Nucleus accumbens (tissue), 56 donors: Measurements from ENCODE around the gene PLEKHA6.
"Not testable (repeated sequence)": the region's sequence is repeated elsewhere in the genome, so short reads cannot be mapped to it uniquely, and the experiment has no call there.

Experiments used
- DNase-seq, 56 donors: peaks; one replicate each; lab custom pipeline; 2025; lab: John Stamatoyannopoulos, UW

The PLEKHA6 gene

GRCh38 chr1:204254031-204254661 is 105.6 kb downstream of the PLEKHA6 start:
- DNase-seq: no peak

GRCh38 chr1:204251926-204252689 is 107.6 kb downstream of the PLEKHA6 start:
- no peak for DNase-seq

- DNase-seq: no peak
These were observed 108.4 kb downstream of the PLEKHA6 start for GRCh38 chr1:204251286-204251685.

GRCh38 chr1:204250428-204251030 is 109.2 kb downstream of the PLEKHA6 start:
- no peak for DNase-seq

GRCh38 chr1:204249736-204250427 is 109.8 kb downstream of the PLEKHA6 start:
- DNase-seq: peak in 4 of 56 donors; percentile 26 to 44 (median 34)

GRCh38 chr1:204248954-204249353 is 110.8 kb downstream of the PLEKHA6 start:
- no peak for DNase-seq

GRCh38 chr1:204246876-204247275 is 112.9 kb downstream of the PLEKHA6 start:
- no peak for DNase-seq

GRCh38 chr1:204242920-204243319 is 116.8 kb downstream of the PLEKHA6 start:
- no peak for DNase-seq

- DNase-seq: no peak
These were observed 117.8 kb downstream of the PLEKHA6 start for GRCh38 chr1:204241914-204242313.

- no peak for DNase-seq
These were observed 118.7 kb downstream of the PLEKHA6 start for GRCh38 chr1:204241050-204241449.

- DNase-seq: no peak
These were observed 119.5 kb downstream of the PLEKHA6 start for GRCh38 chr1:204240233-204240632.

GRCh38 chr1:204239401-204239800 is 120.3 kb downstream of the PLEKHA6 start:
- DNase-seq: not testable (repeated sequence)

- not testable (repeated sequence) for DNase-seq
These were observed 121.2 kb downstream of the PLEKHA6 start for GRCh38 chr1:204238520-204238919.

GRCh38 chr1:204237515-204237914 is 122.2 kb downstream of the PLEKHA6 start:
- DNase-seq: not testable (repeated sequence)

GRCh38 chr1:204232526-204232925 is 127.2 kb downstream of the PLEKHA6 start:
- DNase-seq: no peak

GRCh38 chr1:204230211-204230610 is 129.5 kb downstream of the PLEKHA6 start:
- no peak for DNase-seq

GRCh38 chr1:204228896-204229295 is 130.8 kb downstream of the PLEKHA6 start:
- DNase-seq: no peak

- no peak for DNase-seq
These were observed 131.5 kb downstream of the PLEKHA6 start for GRCh38 chr1:204227996-204228785.

- no peak for DNase-seq
These were observed 132.4 kb downstream of the PLEKHA6 start for GRCh38 chr1:204227351-204227750.
